DOHH2 (cell line): ENCODE data around the gene CABYR.

Experiments used
- H3F3A ChIP-seq: fragments of 200-600 bp; sonication (generic), shearing (Covaris generic); 2 replicates; pipeline ENCODE4 v1.6.0; 2016; ENCODE audit warnings: antibody characterized with exemption, mild to moderate bottlenecking; ENCODE audit not compliant: control insufficient read depth, insufficient read depth
- H3K27ac ChIP-seq: fragments of 200-600 bp; sonication (generic); 2 replicates; pipeline ENCODE4 v1.5.1; 2014; ENCODE audit warnings: low read depth, mild to moderate bottlenecking, low read length, moderate library complexity
- H3K27me3 ChIP-seq: fragments of 200-600 bp; sonication (generic); 2 replicates; pipeline ENCODE4 v1.6.1; 2014; ENCODE audit warnings: mild to moderate bottlenecking, low read length, mixed read lengths; ENCODE audit not compliant: control insufficient read depth
- H3K36me3 ChIP-seq: fragments of 200-600 bp; sonication (generic); 2 replicates; pipeline ENCODE4 v1.6.1; 2014; ENCODE audit warnings: mild to moderate bottlenecking, low read length, moderate library complexity, mixed read lengths; ENCODE audit not compliant: control insufficient read depth
- H3K4me1 ChIP-seq: fragments of 200-600 bp; sonication (generic); 2 replicates; pipeline ENCODE4 v1.6.1; 2014; ENCODE audit warnings: mild to moderate bottlenecking, low read length, mixed read lengths; ENCODE audit not compliant: control insufficient read depth
- H3K4me2 ChIP-seq: fragments of 200-600 bp; sonication (generic); 2 replicates; pipeline ENCODE4 v1.6.0; 2014; ENCODE audit warnings: mild to moderate bottlenecking, low read length, moderate library complexity
- H3K4me3 ChIP-seq: fragments of 200-600 bp; sonication (generic); 2 replicates; pipeline ENCODE4 v1.5.1; 2014; ENCODE audit warnings: mild to moderate bottlenecking, low read length, mixed read lengths
- H3K79me2 ChIP-seq: fragments of 200-600 bp; sonication (generic); 2 replicates; pipeline ENCODE4 v1.6.1; 2014; ENCODE audit warnings: mild to moderate bottlenecking, low read length, mixed read lengths; ENCODE audit not compliant: control insufficient read depth
- H3K9me2 ChIP-seq: fragments of 200-600 bp; sonication (generic); replicated peaks from 2 replicates; pipeline ENCODE4 v1.6.1; 2014; ENCODE audit warnings: mild to moderate bottlenecking, low read length, mixed read lengths; ENCODE audit not compliant: control insufficient read depth
- H3K9me3 ChIP-seq: fragments of 200-600 bp; sonication (generic); 2 replicates; pipeline ENCODE4 v1.6.1; 2014; ENCODE audit warnings: antibody characterized with exemption, low read length, mixed read lengths; ENCODE audit not compliant: control insufficient read depth, insufficient read depth
- H4K20me1 ChIP-seq: fragments of 200-600 bp; sonication (generic); 2 replicates; pipeline ENCODE4 v1.6.0; 2014; ENCODE audit warnings: low read depth, mild to moderate bottlenecking, antibody characterized with exemption, low read length, moderate library complexity; ENCODE audit not compliant: control insufficient read depth, insufficient read depth
- EZH2phosphoT487 ChIP-seq: fragments of 200-600 bp; sonication (generic); IDR thresholded peaks from 2 replicates; pipeline ENCODE4 v1.6.1; 2017; ENCODE audit warnings: borderline replicate concordance, mild to moderate bottlenecking, antibody characterized with exemption, low read length, moderate library complexity, mixed read lengths
- TF ChIP-seq, protein P1 (sequence below): fragments of 200-600 bp; sonication (generic); IDR thresholded peaks from one replicate; pipeline ENCODE4 v1.5.1; 2014; ENCODE audit warnings: antibody characterized with exemption, mild to moderate bottlenecking, low read depth, low read length; ENCODE audit not compliant: poor library complexity, severe bottlenecking

Gene CABYR

DNA sequence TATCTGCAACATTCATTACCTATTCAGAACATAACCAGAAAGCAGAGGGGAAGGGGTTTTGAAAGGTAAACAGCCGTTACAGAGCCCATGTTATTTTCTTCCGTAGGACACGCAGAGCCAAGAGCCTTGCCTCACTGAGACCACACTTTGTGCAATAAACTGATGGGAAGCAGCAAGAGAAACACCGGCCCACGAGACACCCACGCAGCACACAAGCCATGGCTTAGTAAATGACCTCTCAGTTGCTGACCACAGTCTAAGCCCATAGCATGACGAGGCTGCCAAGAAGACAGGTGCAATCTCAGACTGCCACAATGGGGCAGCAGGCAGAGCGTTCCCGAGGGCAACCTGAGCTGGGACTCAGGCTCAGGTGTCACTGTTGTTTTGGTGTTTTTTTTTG is 59.6 kb downstream of the CABYR start:
- H3K27me3 ChIP-seq = peaks cover 5% of the 10 kb centered on the region; the same call in 1 of the 2 replicates

DNA sequence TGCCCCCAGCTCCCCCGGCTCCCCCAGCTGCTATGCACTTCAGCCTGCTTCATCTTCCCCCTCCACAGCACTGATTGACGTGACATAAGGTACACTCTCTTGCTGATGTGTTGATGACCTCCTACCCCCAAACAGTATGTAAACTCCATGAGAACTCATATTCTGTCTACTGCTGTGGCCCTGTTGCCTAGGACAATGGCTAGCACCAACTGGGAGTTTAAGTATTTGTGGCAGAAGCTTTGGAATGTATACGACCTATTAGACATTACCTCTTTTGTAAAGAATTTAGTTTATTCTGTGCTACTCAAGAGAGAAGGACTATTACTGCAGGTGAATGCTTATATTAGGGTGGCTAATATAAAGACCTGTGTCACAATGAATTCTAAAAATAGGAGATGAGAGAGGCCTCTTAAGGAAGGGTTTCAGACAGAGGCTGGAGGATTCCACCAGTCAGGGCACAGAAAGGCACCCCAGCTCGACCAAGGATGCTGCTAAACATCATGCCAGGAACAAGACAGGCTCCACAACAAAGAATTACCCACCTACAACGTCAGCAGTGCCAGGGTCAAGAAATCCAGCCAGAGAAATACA is 60.6 kb downstream of the CABYR start:
- H3K4me1 ChIP-seq = no peaks in the 10 kb centered on the region
- H3K27ac ChIP-seq = no peak overlapping the region
- H3K79me2 ChIP-seq = no peaks in the 10 kb centered on the region
- H3K4me3 ChIP-seq = no peak overlapping the region
- no peaks in the 10 kb centered on the region for H3F3A ChIP-seq
- H3K36me3 ChIP-seq = no peaks in the 10 kb centered on the region
- H3K4me2 ChIP-seq = no peak overlapping the region
- no peaks in the 10 kb centered on the region for H3K9me3 ChIP-seq
- no peaks in the 10 kb centered on the region for H3K9me2 ChIP-seq
- H4K20me1 ChIP-seq = no peaks in the 10 kb centered on the region
- TF ChIP-seq, protein P1, sequence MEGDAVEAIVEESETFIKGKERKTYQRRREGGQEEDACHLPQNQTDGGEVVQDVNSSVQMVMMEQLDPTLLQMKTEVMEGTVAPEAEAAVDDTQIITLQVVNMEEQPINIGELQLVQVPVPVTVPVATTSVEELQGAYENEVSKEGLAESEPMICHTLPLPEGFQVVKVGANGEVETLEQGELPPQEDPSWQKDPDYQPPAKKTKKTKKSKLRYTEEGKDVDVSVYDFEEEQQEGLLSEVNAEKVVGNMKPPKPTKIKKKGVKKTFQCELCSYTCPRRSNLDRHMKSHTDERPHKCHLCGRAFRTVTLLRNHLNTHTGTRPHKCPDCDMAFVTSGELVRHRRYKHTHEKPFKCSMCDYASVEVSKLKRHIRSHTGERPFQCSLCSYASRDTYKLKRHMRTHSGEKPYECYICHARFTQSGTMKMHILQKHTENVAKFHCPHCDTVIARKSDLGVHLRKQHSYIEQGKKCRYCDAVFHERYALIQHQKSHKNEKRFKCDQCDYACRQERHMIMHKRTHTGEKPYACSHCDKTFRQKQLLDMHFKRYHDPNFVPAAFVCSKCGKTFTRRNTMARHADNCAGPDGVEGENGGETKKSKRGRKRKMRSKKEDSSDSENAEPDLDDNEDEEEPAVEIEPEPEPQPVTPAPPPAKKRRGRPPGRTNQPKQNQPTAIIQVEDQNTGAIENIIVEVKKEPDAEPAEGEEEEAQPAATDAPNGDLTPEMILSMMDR = no peak
- TF ChIP-seq EZH2phosphoT487 = no peak
- H3K27me3 ChIP-seq = peaks cover 3% of the 10 kb centered on the region; the same call in 1 of the 2 replicates

More for the DNA sequence above, 59.6 kb downstream of the CABYR start:
- H3K9me2 ChIP-seq = no peaks in the 10 kb centered on the region
- no peak for TF ChIP-seq EZH2phosphoT487
- TF ChIP-seq, protein P1 = no peak
- H3K79me2 ChIP-seq = no peaks in the 10 kb centered on the region
- no peaks in the 10 kb centered on the region for H3K36me3 ChIP-seq
- no peak overlapping the region for H3K4me3 ChIP-seq
- H3K4me1 ChIP-seq = no peaks in the 10 kb centered on the region
- no peaks in the 10 kb centered on the region for H4K20me1 ChIP-seq
- H3F3A ChIP-seq = no peaks in the 10 kb centered on the region
- no peaks in the 10 kb centered on the region for H3K9me3 ChIP-seq
- no peak overlapping the region for H3K4me2 ChIP-seq
- H3K27ac ChIP-seq = no peak overlapping the region

DNA sequence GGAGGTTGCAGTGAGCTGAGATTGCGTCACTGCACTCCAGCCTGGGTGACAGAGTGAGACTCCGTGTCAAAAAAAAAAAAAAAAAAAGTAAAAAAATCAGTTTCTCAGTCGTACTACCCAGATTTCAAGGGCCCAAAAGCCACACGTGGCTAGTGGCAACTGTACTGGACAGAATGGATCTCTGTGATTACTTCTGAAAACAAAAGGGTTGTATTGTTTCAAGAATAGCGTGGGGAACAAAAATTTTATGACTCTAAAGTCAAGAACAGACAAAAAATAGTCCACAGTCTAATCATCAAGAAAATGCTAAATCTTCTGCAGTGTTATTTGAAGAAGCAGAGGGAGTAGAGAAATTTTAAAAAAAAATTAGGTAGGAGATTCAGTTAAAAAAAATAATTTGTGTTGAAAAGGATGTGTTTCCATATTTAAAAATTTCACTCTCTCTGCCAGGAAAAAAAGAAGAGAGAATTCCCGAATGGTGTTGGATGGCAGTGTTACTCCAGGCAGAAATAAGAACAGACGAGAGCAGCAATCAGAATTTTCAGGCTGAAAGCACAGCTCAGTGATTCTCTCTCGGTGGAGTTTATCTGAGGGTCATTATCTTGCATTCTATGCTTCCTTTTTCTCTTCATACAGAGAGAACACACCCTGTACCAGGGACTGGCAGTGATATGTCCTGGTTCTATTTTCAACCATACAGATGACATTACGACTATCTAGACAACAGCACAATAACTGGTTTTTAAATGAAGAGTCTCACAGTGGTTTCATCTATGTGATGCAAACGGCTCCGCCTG is 61.8 kb downstream of the CABYR start:
- Histone ChIP-seq H3K27me3 (peaks cover 4% of the 10 kb centered on the region; the same call in 1 of the 2 replicates), H3K27ac (no peak overlapping the region), H3K9me3 (no peaks in the 10 kb centered on the region), H4K20me1 (no peaks in the 10 kb centered on the region), H3K4me3 (no peak overlapping the region), H3K4me1 (no peaks in the 10 kb centered on the region), H3K9me2 (no peaks in the 10 kb centered on the region), H3K4me2 (no peak overlapping the region), H3K36me3 (no peaks in the 10 kb centered on the region), H3F3A (no peaks in the 10 kb centered on the region), H3K79me2 (no peaks in the 10 kb centered on the region)
- TF ChIP-seq, protein P1 = no peak
- no peak for TF ChIP-seq EZH2phosphoT487
